IMR-90 (cell line): ENCODE data around the gene MAMLD1. TPM values are rescaled to one million over a fixed set of nuclear protein-coding genes. Genes with fewer than 3 reads are reported as not detected.

Source experiments
- ATAC-seq: fragments of 200-7000 bp; cut with Tn5 transposase; 2 replicates; pipeline ENCODE4 v1.9.1; 2020; ENCODE audit warnings: low read depth, mild to moderate bottlenecking, moderate library complexity
- BruUV-seq: library from RNA; stranded (reverse); fragments of 400-500 nt; replicated peaks from 2 replicates; lab custom pipeline; 2021; lab: Mats Ljungman, UMichigan
- CTCF ChIA-PET: fragments of 300-600 bp; formaldehyde crosslinking; extraction: SDS; loops from one replicate; lab custom pipeline; 2021; ENCODE audit warnings: antibody characterized with exemption; lab: Yijun Ruan, JAX
- POLR2A ChIA-PET: fragments of 300-600 bp; sonication (Branson Sonifier 250); formaldehyde crosslinking; loops from one replicate; lab custom pipeline; 2022; ENCODE audit warnings: antibody characterized with exemption; ENCODE audit not compliant: unreplicated experiment; lab: Charles Lee
- DNase-seq: peaks from one replicate; pipeline ENCODE4 v3.0.0; 2013
- H2AFZ ChIP-seq: replicated peaks from 2 replicates; pipeline ENCODE3; 2013; ENCODE audit warnings: low read length, mild to moderate bottlenecking; ENCODE audit not compliant: poor library complexity
- H2AK5ac ChIP-seq: 2 replicates; pipeline ENCODE4 v1.6.1; 2013; ENCODE audit warnings: low read depth, low read length, inconsistent platforms
- H2AK9ac ChIP-seq: replicated peaks from 2 replicates; pipeline ENCODE3; 2013; ENCODE audit warnings: mild to moderate bottlenecking, low read depth, low read length, moderate library complexity; ENCODE audit not compliant: poor library complexity
- H2BK120ac ChIP-seq: 2 replicates; pipeline ENCODE4 v1.6.1; 2013; ENCODE audit warnings: low read depth, low read length, inconsistent platforms
- H2BK15ac ChIP-seq: 3 replicates; pipeline ENCODE4 v1.6.1; 2013; ENCODE audit warnings: low read depth, low read length, inconsistent platforms
- H2BK20ac ChIP-seq: 2 replicates; pipeline ENCODE4 v1.6.1; 2013; ENCODE audit warnings: low read depth, mild to moderate bottlenecking, inconsistent platforms, low read length, moderate library complexity
- H2BK5ac ChIP-seq: 2 replicates; pipeline ENCODE4 v1.6.1; 2013; ENCODE audit warnings: mild to moderate bottlenecking, low read depth, low read length, inconsistent platforms; ENCODE audit not compliant: poor library complexity, severe bottlenecking
- H3K14ac ChIP-seq: replicated peaks from 2 replicates; pipeline ENCODE4 v1.6.1; 2013; ENCODE audit warnings: low read depth, low read length, inconsistent platforms
- H3K18ac ChIP-seq: 2 replicates; pipeline ENCODE4 v1.6.1; 2013; ENCODE audit warnings: low read depth, low read length, control low read depth
- H3K23ac ChIP-seq: 2 replicates; pipeline ENCODE4 v1.6.1; 2013; ENCODE audit warnings: low read depth, low read length, inconsistent platforms
- H3K27ac ChIP-seq: 2 replicates; pipeline ENCODE4 v1.5.1; 2013; ENCODE audit warnings: mild to moderate bottlenecking, control low read depth, low read length; ENCODE audit not compliant: insufficient read depth
- H3K27me3 ChIP-seq: 2 replicates; pipeline ENCODE4 v1.6.1; 2013; ENCODE audit warnings: low read length; ENCODE audit not compliant: control insufficient read depth, insufficient read depth
- H3K36me3 ChIP-seq: 2 replicates; pipeline ENCODE4 v1.6.1; 2013; ENCODE audit warnings: low read length, mixed read lengths; ENCODE audit not compliant: control insufficient read depth, insufficient read depth
- H3K4ac ChIP-seq: 2 replicates; pipeline ENCODE4 v1.6.1; 2013; ENCODE audit warnings: low read depth, low read length, inconsistent platforms
- H3K4me1 ChIP-seq: 2 replicates; pipeline ENCODE4 v1.6.1; 2013; ENCODE audit warnings: low read length, mixed read lengths; ENCODE audit not compliant: control insufficient read depth, insufficient read depth
- H3K4me2 ChIP-seq: 2 replicates; pipeline ENCODE4 v1.6.1; 2013; ENCODE audit warnings: low read depth, mild to moderate bottlenecking, control low read depth, low read length, moderate library complexity
- H3K4me3 ChIP-seq: 2 replicates; pipeline ENCODE4 v1.5.1; 2013; ENCODE audit warnings: low read depth, mild to moderate bottlenecking, control low read depth, low read length, moderate library complexity; ENCODE audit not compliant: insufficient read depth
- H3K56ac ChIP-seq: 2 replicates; pipeline ENCODE4 v1.6.1; 2013; ENCODE audit warnings: low read length, inconsistent platforms; ENCODE audit not compliant: insufficient read depth; ENCODE audit errors: extremely low read depth
- H3K79me1 ChIP-seq, 2 experiments: 2 replicates each; pipeline ENCODE4 v1.6.1; 2013; ENCODE audit warnings: low read length in 2 of 2, inconsistent platforms in 1 of 2, low read depth in 1 of 2
- H3K9ac ChIP-seq: 2 replicates; pipeline ENCODE4 v1.6.1; 2013; ENCODE audit warnings: low read depth, low read length, control low read depth
- H3K9me1 ChIP-seq: 2 replicates; pipeline ENCODE4 v1.6.1; 2013; ENCODE audit warnings: low read length, inconsistent platforms; ENCODE audit not compliant: insufficient read depth
- H3K9me3 ChIP-seq: 2 replicates; pipeline ENCODE4 v1.6.1; 2013; ENCODE audit warnings: low read length; ENCODE audit not compliant: control insufficient read depth, insufficient read depth
- H4K20me1 ChIP-seq: 2 replicates; pipeline ENCODE4 v1.6.1; 2013; ENCODE audit warnings: low read length, inconsistent platforms; ENCODE audit not compliant: insufficient read depth
- H4K5ac ChIP-seq: 2 replicates; pipeline ENCODE4 v1.6.1; 2013; ENCODE audit warnings: mild to moderate bottlenecking, low read depth, low read length, control low read depth
- H4K8ac ChIP-seq, 2 experiments: 2 replicates each; pipeline ENCODE4 v1.6.1; 2013; ENCODE audit warnings: low read depth in 2 of 2, low read length in 2 of 2, control low read depth in 1 of 2, inconsistent platforms in 1 of 2
- H4K91ac ChIP-seq: 2 replicates; pipeline ENCODE4 v1.6.1; 2013; ENCODE audit warnings: low read depth, low read length, inconsistent platforms; ENCODE audit not compliant: insufficient read depth
- BHLHE40 ChIP-seq: fragments of 150-350 bp; IDR thresholded peaks from 2 replicates; pipeline ENCODE4 v1.6.1; 2016; ENCODE audit warnings: mild to moderate bottlenecking, low read depth, low read length
- CEBPB ChIP-seq: IDR thresholded peaks from 2 replicates; pipeline ENCODE4 v1.6.1; 2012; ENCODE audit warnings: low read depth, low read length, improper control_type of control experiment
- FOS ChIP-seq: fragments of 150-350 bp; IDR thresholded peaks from 2 replicates; pipeline ENCODE4 v1.6.1; 2016; ENCODE audit warnings: low read depth, low read length
- POLR2A ChIP-seq: IDR thresholded peaks from 2 replicates; pipeline ENCODE4 v1.6.1; 2012; ENCODE audit warnings: mild to moderate bottlenecking, low read depth, low read length
- RAD21 ChIP-seq: IDR thresholded peaks from 2 replicates; pipeline ENCODE4 v1.6.1; 2012; ENCODE audit warnings: low read length, improper control_type of control experiment
- USF2 ChIP-seq: fragments of 150-350 bp; IDR thresholded peaks from 2 replicates; pipeline ENCODE4 v1.6.1; 2017; ENCODE audit warnings: mild to moderate bottlenecking, antibody characterized with exemption, low read length, low read depth
- WGBS, 2 experiments: methylation state at CpG; one replicate each; pipeline versions ENCODE4 v1.1.5 to v1.1.7; 2013; ENCODE audit warnings: missing lambda C conversion rate in 2 of 2; ENCODE audit not compliant: insufficient read length in 1 of 2; ENCODE audit errors: extremely low coverage in 2 of 2; 5-methylcytosine and 5-hydroxymethylcytosine counted together
- dilution Hi-C: fragments of 300-500 bp; cut with HindIII; formaldehyde crosslinking; loops from one replicate; pipeline ENCODE4 v1.14.3; 2018; ENCODE audit warnings: low sequenced_read_pairs; ENCODE audit not compliant: unreplicated experiment
- in situ Hi-C: fragments of 300-500 bp; cut with MboI; formaldehyde crosslinking; loops from 3 replicates; pipeline ENCODE4 v1.14.3; 2019; ENCODE audit warnings: low sequenced_read_pairs, inconsistent platforms, mixed read lengths
- intact Hi-C: fragments of 100-400 bp; cut with micrococcal nuclease; formaldehyde crosslinking; loops from 2 replicates; pipeline ENCODE4 v1.10.0; 2022
- polyA plus RNA-seq, 3 experiments: library from polyadenylated mRNA; depleted of rRNA; stranded (reverse); fragments of >200 nt; gene quantifications; 2 replicates each; pipeline ENCODE4 v1.2.3, GENCODE V29; 2012; ENCODE audit warnings: low replicate concordance in 1 of 3
- total RNA-seq: library from RNA; depleted of rRNA; stranded (reverse); fragments of >200 nt; gene quantifications from 2 replicates; pipeline ENCODE4 v1.2.3, GENCODE V29; 2012

MAMLD1 gene
- total and polyA plus RNA-seq, 2 of the 4 experiments (the other 2 are of a cell fraction) = 1.4 to 11.0 TPM

- ChIA-PET POLR2A (no interaction called here), CTCF (no interaction called here)
- no peak overlapping the region for H3K9ac ChIP-seq
Measured at GRCh38 chrX:150324035-150324728, 38.9 kb upstream of the MAMLD1 start.

More at GRCh38 chrX:150324035-150324728, 38.9 kb upstream of the MAMLD1 start:
- ATAC-seq (peak; percentile 91), DNase-seq (peak; percentile 94)
- Histone ChIP-seq H2AK9ac (no peak overlapping the region), H3K4me3 (no peak overlapping the region), H3K18ac (peak overlapping the region; percentile 50; the same call in 1 of the 2 replicates), H3K4me1 (peaks cover 10% of the 10 kb centered on the region), H3K9me3 (no peaks in the 10 kb centered on the region), H3K14ac (0 out of 2 replicates have a peak overlapping the region, but pooled peaks have one; percentile 39), H4K5ac (0 out of 2 replicates have a peak overlapping the region, but pooled peaks have one; percentile 34), H3K23ac (0 out of 2 replicates have a peak overlapping the region, but pooled peaks have one; percentile 14), H3K27me3 (no peaks in the 10 kb centered on the region), H3K56ac (no peak overlapping the region; the same call in 1 of the 2 replicates), H4K8ac (peak overlapping the region in 1 of 2 experiments; percentile 12; a peak in 1 of 4 replicates), H2BK15ac (no peak overlapping the region), H3K9me1 (peaks cover 3% of the 10 kb centered on the region; the same call in 1 of the 2 replicates), H2BK20ac (peak overlapping the region; percentile 77), H3K4ac (peak overlapping the region; percentile 71), H3K36me3 (no peaks in the 10 kb centered on the region), H4K20me1 (no peaks in the 10 kb centered on the region), H2BK5ac (peak overlapping the region; percentile 43), H3K27ac (peak overlapping the region; percentile 6; the same call in 1 of the 2 replicates), H2AK5ac (no peak overlapping the region), H2BK120ac (peak overlapping the region; percentile 72), H4K91ac (peak overlapping the region; percentile 38; the same call in 1 of the 2 replicates), H3K79me1 (no peaks in the 10 kb centered on the region), H2AFZ (peak overlapping the region; percentile 59), H3K4me2 (peak overlapping the region; percentile 39; the same call in 1 of the 2 replicates)
- in situ Hi-C loops (no loop called here), dilution Hi-C loops (no loop called here), intact Hi-C loops (no loop called here)
- no TSS peak for BruUV-seq
- TF ChIP-seq FOS (peak; percentile 87), USF2 (no peak; the same call in 1 of the 2 replicates), POLR2A (no peak), CEBPB (peak; percentile 56; the same call in 1 of the 2 replicates), RAD21 (no peak), BHLHE40 (peak; percentile 91)
- no CpG with 5 or more reads among the region's 4 CpGs for WGBS, 2 experiments
